Spleen (tissue), 11 donors: ENCODE measurements around the gene CCHCR1. TPM values are rescaled to one million over a fixed set of nuclear protein-coding genes. Genes with fewer than 3 reads are reported as not detected.

Source experiments
- DNase-seq: peaks from one replicate; pipeline ENCODE4 v3.0.0-alpha.2; 2020
- H3K27ac ChIP-seq, 8 donors: fragments of 200-600 bp; sonication (generic) in 7 of 8; 1 replicate in 4 of 8; 2 replicates in 4 of 8; pipeline versions ENCODE4 v1.5.0 to v1.8.0; 2016 to 2021; ENCODE audit warnings: inconsistent platforms in 4 of 8, mild to moderate bottlenecking in 4 of 8, moderate library complexity in 1 of 8
- H3K27me3 ChIP-seq, 7 donors: fragments of 200-600 bp; sonication (generic) in 6 of 7; replicated peaks in 1 of 7; 1 replicate in 4 of 7; 2 replicates in 3 of 7; pipeline versions ENCODE4 v1.5.0 to v1.8.0; 2016 to 2021; ENCODE audit warnings: inconsistent platforms in 3 of 7, mild to moderate bottlenecking in 1 of 7
- H3K36me3 ChIP-seq, 6 donors: fragments of 200-600 bp; sonication (generic) in 5 of 6; 1 replicate in 4 of 6; 2 replicates in 2 of 6; pipeline versions ENCODE4 v1.5.0 to v1.8.0; 2016 to 2021; ENCODE audit warnings: inconsistent platforms in 2 of 6
- H3K4me1 ChIP-seq, 6 donors: fragments of 200-600 bp; sonication (generic) in 5 of 6; 1 replicate in 3 of 6; 2 replicates in 3 of 6; pipeline versions ENCODE4 v1.5.0 to v1.8.0; 2016 to 2021; ENCODE audit warnings: inconsistent platforms in 3 of 6
- H3K4me3 ChIP-seq, 8 donors: fragments of 200-600 bp; sonication (generic) in 7 of 8; 1 replicate in 4 of 8; 2 replicates in 4 of 8; pipeline versions ENCODE4 v1.5.0 to v1.8.0; 2016 to 2021; ENCODE audit warnings: inconsistent platforms in 4 of 8, mild to moderate bottlenecking in 4 of 8, moderate library complexity in 2 of 8
- H3K9me3 ChIP-seq, 8 donors: fragments of 200-600 bp; sonication (generic) in 7 of 8; 1 replicate in 4 of 8; 2 replicates in 4 of 8; pipeline versions ENCODE4 v1.5.0 to v1.8.0; 2016 to 2021; ENCODE audit warnings: inconsistent platforms in 4 of 8
- POLR2A ChIP-seq, 3 donors: fragments of 450-650 bp; IDR thresholded peaks; one replicate each; pipeline ENCODE4 v1.5.1; 2017; ENCODE audit warnings: antibody characterized with exemption in 3 of 3, mild to moderate bottlenecking in 1 of 3
- POLR2AphosphoS5 ChIP-seq, 3 donors: sonication (generic); formaldehyde crosslinking; IDR thresholded peaks; one replicate each; pipeline ENCODE4 v1.5.1; 2017; ENCODE audit warnings: antibody characterized with exemption in 3 of 3
- WGBS, 5 donors: extraction: QIAGEN DNeasy Blood & Tissue Kit in 3 of 5; methylation state at CpG; one replicate each; pipeline versions ENCODE4 v1.1.5 to v1.1.7; 2013 to 2018; 5-methylcytosine and 5-hydroxymethylcytosine counted together
- intact Hi-C: fragments of 100-400 bp; cut with DNase I; formaldehyde crosslinking; loops from one replicate; pipeline ENCODE4 v1.15.0; 2023; ENCODE audit warnings: low total_unique reads
- polyA plus RNA-seq, 3 donors: library from polyadenylated mRNA; stranded (reverse); fragments of 200-250 nt; gene quantifications; one replicate each; pipeline ENCODE4 v1.2.1, GENCODE V29; 2013
- total RNA-seq, 7 donors: library from RNA; depleted of rRNA in 3 of 7; stranded (reverse); fragments of >200 nt in 3 of 7; fragmentation: NEBNext Ultra II Directional in 4 of 7; extraction: Animal tissue kit (Norgen Biotek cat#: 25700) in 4 of 7; gene quantifications; one replicate each; pipeline versions ENCODE4 v1.1.0 to v1.2.1, GENCODE V29; 2016 to 2021
- TF ChIP-seq, protein P1 (sequence below), 11 experiments: fragments of 200-600 bp in 7 of 11; fragments of 450-650 bp in 4 of 11; sonication (generic) in 4 of 11; IDR thresholded peaks in 8 of 11; conservative IDR thresholded peaks in 3 of 11; 1 replicate in 7 of 11; 2 replicates in 4 of 11; pipeline versions ENCODE4 v1.4.0 to v1.8.0; 2016 to 2021; ENCODE audit warnings: antibody characterized with exemption in 11 of 11, inconsistent platforms in 4 of 11, mild to moderate bottlenecking in 1 of 11
- donor health status: healthy with polysubstance abuse.
- donor health status: DM: no; HTN: no; CAD: no; lungs with moderate emphysema.
- donor health status: DM: no; HTN: no; CAD: no.
- donor health status: Bipolar disorder and iron deficiency.
- donor health status: healthy.
- donor health status: DM: no; HTN: no; CAD: no.
- donor health status: DM: yes; HTN: yes; CAD: no.

Gene CCHCR1
- total and polyA plus RNA-seq, 10 donors = 7.7 to 22.5 (median 13.9) TPM

DNA sequence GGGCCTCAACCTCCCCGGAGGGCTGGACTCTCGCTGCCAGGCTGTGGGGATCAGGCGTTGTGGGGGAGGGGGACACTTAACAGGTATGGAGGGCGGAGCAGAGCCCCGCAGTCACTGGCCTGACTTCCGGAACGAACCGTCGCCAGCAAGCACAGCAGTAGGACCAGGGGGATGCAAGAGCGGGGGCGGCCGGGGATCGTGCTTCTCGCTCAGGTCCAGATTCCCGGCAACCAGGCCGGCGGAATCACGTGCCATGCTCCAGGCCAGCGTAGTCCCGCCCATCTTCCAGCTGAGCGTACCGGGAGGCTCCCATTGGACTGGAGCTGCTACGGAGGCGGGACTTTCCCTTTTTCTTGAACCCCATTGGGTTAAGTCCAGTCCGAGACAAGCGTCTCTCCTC is 22.9 kb upstream of the CCHCR1 start:
- TF ChIP-seq, protein P1, sequence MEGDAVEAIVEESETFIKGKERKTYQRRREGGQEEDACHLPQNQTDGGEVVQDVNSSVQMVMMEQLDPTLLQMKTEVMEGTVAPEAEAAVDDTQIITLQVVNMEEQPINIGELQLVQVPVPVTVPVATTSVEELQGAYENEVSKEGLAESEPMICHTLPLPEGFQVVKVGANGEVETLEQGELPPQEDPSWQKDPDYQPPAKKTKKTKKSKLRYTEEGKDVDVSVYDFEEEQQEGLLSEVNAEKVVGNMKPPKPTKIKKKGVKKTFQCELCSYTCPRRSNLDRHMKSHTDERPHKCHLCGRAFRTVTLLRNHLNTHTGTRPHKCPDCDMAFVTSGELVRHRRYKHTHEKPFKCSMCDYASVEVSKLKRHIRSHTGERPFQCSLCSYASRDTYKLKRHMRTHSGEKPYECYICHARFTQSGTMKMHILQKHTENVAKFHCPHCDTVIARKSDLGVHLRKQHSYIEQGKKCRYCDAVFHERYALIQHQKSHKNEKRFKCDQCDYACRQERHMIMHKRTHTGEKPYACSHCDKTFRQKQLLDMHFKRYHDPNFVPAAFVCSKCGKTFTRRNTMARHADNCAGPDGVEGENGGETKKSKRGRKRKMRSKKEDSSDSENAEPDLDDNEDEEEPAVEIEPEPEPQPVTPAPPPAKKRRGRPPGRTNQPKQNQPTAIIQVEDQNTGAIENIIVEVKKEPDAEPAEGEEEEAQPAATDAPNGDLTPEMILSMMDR (IDR thresholded peaks at IDR 0.05 in 8 of 11, conservative IDR thresholded peaks at IDR 0.05 in 3 of 11) = no peak
- peak in 2 of 3 donors; percentile 40 to 53 for TF ChIP-seq POLR2AphosphoS5 (IDR thresholded peaks at IDR 0.05)
- TF ChIP-seq POLR2A (IDR thresholded peaks at IDR 0.05) = no peak
- peak; percentile 87 for DNase-seq
- Histone ChIP-seq H3K4me1 (peaks cover 0 to 28% (median 7%) of the 10 kb centered on the region in 6 donors), H3K9me3 (no peaks in the 10 kb centered on the region), H3K27me3 (no peaks in the 10 kb centered on the region), H3K36me3 (peaks cover 0 to 2% (median 0%) of the 10 kb centered on the region in 6 donors), H3K27ac (peak overlapping the region in 4 of 8 donors; percentile 14 to 77 (median 30)), H3K4me3 (peak overlapping the region in 7 of 8 donors; percentile 2 to 54 (median 43))
- intact Hi-C loops = no loop called here
- WGBS, 5 donors = 61 to 73% (median 66%) methylated on average over 24 to 26 of the region's 26 CpGs

DNA sequence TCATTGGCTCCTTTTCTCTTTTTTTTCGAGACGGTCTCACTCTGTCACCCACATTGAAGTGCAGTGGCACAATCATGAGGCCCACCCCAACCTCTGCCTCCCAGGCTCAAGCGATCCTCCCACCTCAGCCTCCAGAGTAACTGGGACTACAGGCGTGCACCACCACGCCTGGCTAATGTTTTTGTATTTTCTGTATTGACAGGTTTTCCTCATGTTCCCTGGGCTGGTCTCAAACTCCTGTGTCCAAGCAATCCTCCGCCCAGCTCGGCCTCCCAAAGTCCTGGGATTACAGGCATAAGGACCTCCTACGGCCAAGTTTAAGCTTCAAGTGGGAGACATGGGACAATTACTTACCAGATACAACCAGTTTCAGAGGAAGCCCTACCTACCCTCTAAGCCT is 22.3 kb upstream of the CCHCR1 start:
- intact Hi-C loops = no loop called here
- peaks cover 0 to 28% (median 7%) of the 10 kb centered on the region in 6 donors for H3K4me1 ChIP-seq
- TF ChIP-seq POLR2AphosphoS5 (IDR thresholded peaks at IDR 0.05) (no peak), POLR2A (IDR thresholded peaks at IDR 0.05) (no peak)
- no peaks in the 10 kb centered on the region for H3K27me3 ChIP-seq
- peak overlapping the region in 2 of 8 donors; percentile 27 to 77 for H3K27ac ChIP-seq
- no peaks in the 10 kb centered on the region for H3K9me3 ChIP-seq
- 92 to 100% (median 96%) methylated on average over 8 of the region's 8 CpGs for WGBS, 5 donors
- peak overlapping the region in 5 of 8 donors; percentile 28 to 54 (median 44) for H3K4me3 ChIP-seq
- no peak for DNase-seq
- H3K36me3 ChIP-seq = peaks cover 0 to 7% (median 0%) of the 10 kb centered on the region in 6 donors

DNA sequence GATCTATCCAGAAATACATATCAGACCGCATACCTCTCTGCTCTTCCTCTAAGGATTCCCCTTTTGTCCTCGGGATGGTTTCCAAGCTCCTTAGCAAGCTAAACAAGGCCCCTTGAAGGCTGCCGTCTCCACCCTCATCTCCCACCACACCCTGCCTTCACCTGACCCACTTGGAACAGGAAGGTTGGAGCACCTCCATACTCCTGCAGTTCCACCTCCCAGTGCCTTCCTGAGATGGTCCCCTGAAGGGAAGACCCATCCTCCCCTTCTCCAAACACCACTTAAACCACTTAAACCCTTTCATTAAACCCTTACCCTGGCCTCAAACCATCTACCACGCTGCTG is 21.4 kb upstream of the CCHCR1 start:
- WGBS, 5 donors = 69 to 79% (median 77%) methylated on average over 4 of the region's 4 CpGs
- peaks cover 0 to 28% (median 7%) of the 10 kb centered on the region in 6 donors for H3K4me1 ChIP-seq
- peaks cover 0 to 7% (median 0%) of the 10 kb centered on the region in 6 donors for H3K36me3 ChIP-seq
- H3K4me3 ChIP-seq = no peak overlapping the region
- DNase-seq = no peak
- TF ChIP-seq POLR2A (IDR thresholded peaks at IDR 0.05) (no peak), POLR2AphosphoS5 (IDR thresholded peaks at IDR 0.05) (no peak)
- TF ChIP-seq, protein P1 (IDR thresholded peaks at IDR 0.05 in 8 of 11, conservative IDR thresholded peaks at IDR 0.05 in 3 of 11) = no peak
- intact Hi-C loops = no loop called here
- H3K27me3 ChIP-seq = no peaks in the 10 kb centered on the region
- H3K27ac ChIP-seq = peak overlapping the region in 2 of 8 donors; percentile 8 to 21
- H3K9me3 ChIP-seq = no peaks in the 10 kb centered on the region

DNA sequence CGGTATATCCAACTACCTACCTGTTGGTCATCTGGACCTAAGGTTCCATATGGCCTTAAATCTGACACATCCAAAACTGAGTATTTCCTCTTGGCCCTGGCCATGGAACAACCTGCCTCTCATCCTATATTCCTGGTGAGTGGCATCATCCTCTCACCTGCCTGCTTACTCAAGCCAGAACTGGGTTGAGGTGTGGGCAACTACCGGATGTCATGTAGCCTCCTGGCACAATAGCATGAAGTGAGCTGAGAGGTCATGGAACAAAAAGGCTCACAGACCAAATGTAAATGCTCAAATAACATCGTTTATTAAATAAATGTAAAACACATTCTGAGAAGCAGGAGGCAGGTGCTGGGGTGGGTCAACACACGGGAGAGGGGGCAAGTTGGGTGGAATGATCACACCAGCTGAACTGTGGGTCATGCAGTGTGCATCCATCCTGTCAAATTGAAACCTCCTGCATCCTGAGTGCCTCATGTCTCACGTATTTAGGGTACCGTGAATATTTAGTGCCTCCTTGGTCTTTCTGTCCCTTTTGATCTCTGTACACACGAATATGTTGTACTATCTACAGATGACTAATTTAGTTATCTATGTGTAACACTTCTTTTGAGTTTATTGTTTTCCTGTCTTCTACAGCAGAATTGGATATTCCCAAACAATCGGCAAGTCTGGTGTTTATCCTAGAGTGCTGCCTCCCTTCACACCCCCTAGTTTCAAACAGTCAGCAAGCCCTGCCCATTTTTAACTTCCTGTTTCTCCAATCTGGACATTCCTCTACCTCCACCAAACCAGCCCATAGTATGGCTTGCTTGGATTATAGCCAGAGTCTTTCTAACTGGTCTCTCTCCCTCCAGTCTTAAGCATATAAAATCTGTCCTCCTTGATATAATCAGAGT is 20.8 kb upstream of the CCHCR1 start:
- peaks cover 0 to 28% (median 7%) of the 10 kb centered on the region in 6 donors for H3K4me1 ChIP-seq
- WGBS, 5 donors = 46 to 65% (median 55%) methylated on average over 7 to 8 of the region's 8 CpGs
- no peak for DNase-seq
- intact Hi-C loops = no loop called here
- TF ChIP-seq POLR2AphosphoS5 (IDR thresholded peaks at IDR 0.05) = no peak
- TF ChIP-seq POLR2A (IDR thresholded peaks at IDR 0.05) = no peak
- TF ChIP-seq, protein P1 (IDR thresholded peaks at IDR 0.05 in 8 of 11, conservative IDR thresholded peaks at IDR 0.05 in 3 of 11) = no peak
- no peaks in the 10 kb centered on the region for H3K27me3 ChIP-seq
- no peak overlapping the region for H3K4me3 ChIP-seq
- H3K27ac ChIP-seq = peak overlapping the region in 2 of 8 donors; percentile 8 to 21
- no peaks in the 10 kb centered on the region for H3K9me3 ChIP-seq
- H3K36me3 ChIP-seq = peaks cover 0 to 7% (median 0%) of the 10 kb centered on the region in 6 donors
